HG02840 (cell line): Measurements from ENCODE around the gene FAM168B.

Experiments
- ATAC-seq: cut with Tn5 transposase; IDR thresholded peaks from one replicate; pipeline ENCODE4 v1.9.1; 2021; ENCODE audit warnings: mild to moderate bottlenecking, moderate library complexity, moderate number of reproducible peaks; ENCODE audit not compliant: unreplicated experiment, low FRiP score

Gene FAM168B

GRCh38 chr2:131041402-131042147 lies 51.7 kb downstream of the FAM168B start:
- no peak for ATAC-seq

- no peak for ATAC-seq
Measured at GRCh38 chr2:131040661-131041401, 52.4 kb downstream of the FAM168B start.

GRCh38 chr2:131039908-131040660 lies 53.2 kb downstream of the FAM168B start:
- no peak for ATAC-seq

GRCh38 chr2:131039535-131039907 lies 53.7 kb downstream of the FAM168B start:
- no peak for ATAC-seq

- ATAC-seq = no peak
Measured at GRCh38 chr2:131039101-131039440, 54.2 kb downstream of the FAM168B start.

GRCh38 chr2:131038258-131039100 lies 54.8 kb downstream of the FAM168B start:
- no peak for ATAC-seq

GRCh38 chr2:131037398-131038257 lies 55.6 kb downstream of the FAM168B start:
- ATAC-seq = no peak

GRCh38 chr2:131036696-131037397 lies 56.4 kb downstream of the FAM168B start:
- ATAC-seq = no peak

GRCh38 chr2:131036269-131036668 lies 57.0 kb downstream of the FAM168B start:
- no peak for ATAC-seq

GRCh38 chr2:131035826-131036231 lies 57.4 kb downstream of the FAM168B start:
- no peak for ATAC-seq

GRCh38 chr2:131035112-131035825 lies 58.0 kb downstream of the FAM168B start:
- no peak for ATAC-seq

GRCh38 chr2:131034122-131035051 lies 58.9 kb downstream of the FAM168B start:
- ATAC-seq = no peak

- ATAC-seq = no peak
Measured at GRCh38 chr2:131033786-131034121, 59.5 kb downstream of the FAM168B start.

- no peak for ATAC-seq
Measured at GRCh38 chr2:131032393-131032836, 60.8 kb downstream of the FAM168B start.

GRCh38 chr2:131031875-131032274 lies 61.4 kb downstream of the FAM168B start:
- no peak for ATAC-seq

- ATAC-seq = no peak
Measured at GRCh38 chr2:131031431-131031841, 61.8 kb downstream of the FAM168B start.

GRCh38 chr2:131030478-131030971 lies 62.7 kb downstream of the FAM168B start:
- ATAC-seq = no peak
